SU-DHL-6 (cell line): ENCODE results near the gene GNB2.

Experiments
- H2AFZ ChIP-seq: fragments of 200-600 bp; sonication (generic); 2 replicates; pipeline ENCODE4 v1.6.1; 2014; ENCODE audit warnings: low read depth, mild to moderate bottlenecking, moderate library complexity, mixed read lengths, antibody characterized with exemption, low read length; ENCODE audit not compliant: severe bottlenecking
- H3F3A ChIP-seq: fragments of 200-600 bp; shearing (Covaris generic); 2 replicates; pipeline ENCODE4 v1.6.0; 2016; ENCODE audit warnings: antibody characterized with exemption, mild to moderate bottlenecking; ENCODE audit not compliant: insufficient read depth
- H3K27ac ChIP-seq: fragments of 200-600 bp; sonication (generic); 2 replicates; pipeline ENCODE4 v1.5.1; 2016; ENCODE audit warnings: low read depth, mild to moderate bottlenecking, low read length, moderate library complexity, mixed read lengths
- H3K27me3 ChIP-seq: fragments of 200-600 bp; sonication (generic), shearing (Covaris generic); 2 replicates; pipeline ENCODE4 v1.6.0; 2014; ENCODE audit warnings: mild to moderate bottlenecking, low read length
- H3K36me3 ChIP-seq: fragments of 200-600 bp; sonication (generic); 2 replicates; pipeline ENCODE4 v1.6.1; 2014; ENCODE audit warnings: mild to moderate bottlenecking, low read length, mixed read lengths
- H3K4me2 ChIP-seq: fragments of 300-600, 200-600 bp; shearing (Covaris generic), sonication (generic); 2 replicates; pipeline ENCODE4 v1.6.0; 2014; ENCODE audit warnings: low read length, low read depth, mild to moderate bottlenecking; ENCODE audit not compliant: poor library complexity, severe bottlenecking
- H3K4me3 ChIP-seq: fragments of 200-600 bp; sonication (generic); 2 replicates; pipeline ENCODE4 v1.5.1; 2014; ENCODE audit warnings: antibody characterized with exemption, low read length, mild to moderate bottlenecking, mixed read lengths; ENCODE audit not compliant: insufficient read depth, poor library complexity, severe bottlenecking
- H3K79me2 ChIP-seq: fragments of 200-600 bp; sonication (generic); 2 replicates; pipeline ENCODE4 v1.6.1; 2014; ENCODE audit warnings: mild to moderate bottlenecking, low read length, moderate library complexity; ENCODE audit not compliant: insufficient read depth
- H3K9ac ChIP-seq: fragments of 200-600 bp; sonication (generic); 2 replicates; pipeline ENCODE4 v1.7.0; 2014; ENCODE audit warnings: mild to moderate bottlenecking, low read length
- H3K9me2 ChIP-seq: fragments of 200-600 bp; sonication (generic); replicated peaks from 2 replicates; pipeline ENCODE4 v1.6.1; 2014; ENCODE audit warnings: low read length; ENCODE audit not compliant: insufficient read depth
- H3K9me3 ChIP-seq: fragments of 200-600 bp; sonication (generic); 2 replicates; pipeline ENCODE4 v1.6.1; 2014; ENCODE audit warnings: low read length, mixed read lengths; ENCODE audit not compliant: insufficient read depth
- H4K20me1 ChIP-seq: fragments of 200-600 bp; sonication (generic); 2 replicates; pipeline ENCODE4 v1.6.1; 2014; ENCODE audit warnings: low read depth, mild to moderate bottlenecking, antibody characterized with exemption, low read length, moderate library complexity, mixed read lengths
- CTCF ChIP-seq: fragments of 200-600 bp; sonication (generic); IDR thresholded peaks from one replicate; pipeline ENCODE4 v1.5.1; 2017; ENCODE audit warnings: antibody characterized with exemption, mild to moderate bottlenecking, low read length, moderate library complexity; ENCODE audit not compliant: insufficient read depth, poor library complexity, severe bottlenecking
- EZH2phosphoT487 ChIP-seq: fragments of 200-600 bp; sonication (generic), shearing (Covaris generic); conservative IDR thresholded peaks from 2 replicates; pipeline ENCODE4 v1.6.1; 2018; ENCODE audit warnings: mild to moderate bottlenecking, antibody characterized with exemption, low read length, moderate library complexity, mixed read lengths

The GNB2 gene

GRCh38 chr7:100720671-100721504 lies 47.3 kb downstream of the GNB2 start:
- no peak for TF ChIP-seq EZH2phosphoT487
- no peak for TF ChIP-seq CTCF
- Histone ChIP-seq H3K9ac (no peak overlapping the region), H4K20me1 (no peaks in the 10 kb centered on the region), H3F3A (no peaks in the 10 kb centered on the region), H2AFZ (no peak overlapping the region), H3K27ac (no peak overlapping the region), H3K9me2 (no peaks in the 10 kb centered on the region), H3K9me3 (no peaks in the 10 kb centered on the region), H3K79me2 (no peaks in the 10 kb centered on the region), H3K36me3 (no peaks in the 10 kb centered on the region), H3K4me2 (no peak overlapping the region), H3K4me3 (no peak overlapping the region), H3K27me3 (no peaks in the 10 kb centered on the region)

DNA sequence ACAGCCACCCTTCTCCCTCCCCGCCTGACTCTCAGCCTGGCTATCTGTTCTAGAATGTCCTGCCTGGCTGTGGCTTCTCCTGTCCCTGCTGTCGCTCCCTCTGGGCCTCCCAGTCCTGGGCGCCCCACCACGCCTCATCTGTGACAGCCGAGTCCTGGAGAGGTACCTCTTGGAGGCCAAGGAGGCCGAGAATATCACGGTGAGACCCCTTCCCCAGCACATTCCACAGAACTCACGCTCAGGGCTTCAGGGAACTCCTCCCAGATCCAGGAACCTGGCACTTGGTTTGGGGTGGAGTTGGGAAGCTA lies 47.9 kb downstream of the GNB2 start:
- Histone ChIP-seq H3K27me3 (no peaks in the 10 kb centered on the region), H3K9me2 (no peaks in the 10 kb centered on the region), H3K4me3 (no peak overlapping the region), H4K20me1 (no peaks in the 10 kb centered on the region), H3K9me3 (no peaks in the 10 kb centered on the region), H3K4me2 (no peak overlapping the region), H3K36me3 (no peaks in the 10 kb centered on the region), H3K27ac (no peak overlapping the region), H2AFZ (no peak overlapping the region), H3K9ac (no peak overlapping the region), H3K79me2 (no peaks in the 10 kb centered on the region), H3F3A (no peaks in the 10 kb centered on the region)
- no peak for TF ChIP-seq EZH2phosphoT487
- no peak for TF ChIP-seq CTCF

- Histone ChIP-seq H3K4me2 (no peak overlapping the region), H3K27ac (no peak overlapping the region), H3K79me2 (no peaks in the 10 kb centered on the region), H3K9ac (no peak overlapping the region), H4K20me1 (no peaks in the 10 kb centered on the region), H3F3A (no peaks in the 10 kb centered on the region), H3K9me2 (no peaks in the 10 kb centered on the region), H2AFZ (no peak overlapping the region), H3K36me3 (no peaks in the 10 kb centered on the region), H3K9me3 (no peaks in the 10 kb centered on the region), H3K27me3 (no peaks in the 10 kb centered on the region), H3K4me3 (no peak overlapping the region)
- no peak for TF ChIP-seq CTCF
- TF ChIP-seq EZH2phosphoT487 = no peak
Observed at GRCh38 chr7:100722480-100723212, 49.1 kb downstream of the GNB2 start.
